CD4-positive, alpha-beta T cell treated with Interleukin-10 for 1 hour (primary cell): ENCODE data around the gene TOM1L1.
A peak's percentile ranks its signal among the peaks of the same experiment; 100 is the strongest.

Experiments
- DNase-seq: peaks from one replicate; pipeline ENCODE4 v3.0.0-alpha.2; 2020

Gene TOM1L1

GRCh38 chr17:54950116-54950515 lies 49.5 kb downstream of the TOM1L1 start:
- DNase-seq: no peak

GRCh38 chr17:54951286-54951685 lies 50.6 kb downstream of the TOM1L1 start:
- no peak for DNase-seq

- DNase-seq: no peak
Measured at GRCh38 chr17:54956791-54957190, 56.1 kb downstream of the TOM1L1 start.

GRCh38 chr17:54967621-54968261 lies 67.1 kb downstream of the TOM1L1 start:
- peak; percentile 17 for DNase-seq

- DNase-seq: peak; percentile 97
Measured at GRCh38 chr17:54968262-54968987, 67.8 kb downstream of the TOM1L1 start, which contains the start of the genes COX11 and STXBP4. COX11 (minus strand) TSS chr17:54968654; CDS start chr17:54968646, 8 bp downstream. STXBP4 (plus strand) TSS chr17:54968765; CDS start chr17:54986220, 17,455 bp downstream.

GRCh38 chr17:54968988-54969332 lies 68.3 kb downstream of the TOM1L1 start:
- peak; percentile 39 for DNase-seq

- DNase-seq: peak; percentile 2
Measured at GRCh38 chr17:54969658-54970572, 69.3 kb downstream of the TOM1L1 start.

GRCh38 chr17:54971147-54971546 lies 70.5 kb downstream of the TOM1L1 start:
- DNase-seq: no peak

- no peak for DNase-seq
Measured at GRCh38 chr17:54971901-54972300, 71.2 kb downstream of the TOM1L1 start.

GRCh38 chr17:54972406-54973138 lies 71.9 kb downstream of the TOM1L1 start:
- DNase-seq: no peak

GRCh38 chr17:54974759-54975158 lies 74.1 kb downstream of the TOM1L1 start:
- no peak for DNase-seq

GRCh38 chr17:54976316-54976715 lies 75.7 kb downstream of the TOM1L1 start:
- no peak for DNase-seq

GRCh38 chr17:54977744-54978143 lies 77.1 kb downstream of the TOM1L1 start:
- DNase-seq: no peak

GRCh38 chr17:54979657-54980056 lies 79.0 kb downstream of the TOM1L1 start:
- DNase-seq: no peak

- no peak for DNase-seq
Measured at GRCh38 chr17:54980375-54980774, 79.7 kb downstream of the TOM1L1 start.

- no peak for DNase-seq
Measured at GRCh38 chr17:54982399-54982798, 81.7 kb downstream of the TOM1L1 start.

- DNase-seq: no peak
Measured at GRCh38 chr17:54983260-54983659, 82.6 kb downstream of the TOM1L1 start.

- DNase-seq: no peak
Measured at GRCh38 chr17:54985476-54985875, 84.8 kb downstream of the TOM1L1 start.

GRCh38 chr17:54990118-54990517 lies 89.5 kb downstream of the TOM1L1 start:
- no peak for DNase-seq

GRCh38 chr17:54991567-54991966 lies 90.9 kb downstream of the TOM1L1 start:
- no peak for DNase-seq

- peak; percentile 65 for DNase-seq
Measured at GRCh38 chr17:54992797-54993639, 92.4 kb downstream of the TOM1L1 start.

- no peak for DNase-seq
Measured at GRCh38 chr17:54996441-54996840, 95.8 kb downstream of the TOM1L1 start.
